GM18951 (cell line): Measurements from ENCODE around the gene SCN8A.

Source experiments
- POLR2A ChIP-seq: IDR thresholded peaks from 4 replicates; pipeline ENCODE4 v1.6.1; 2011; ENCODE audit warnings: mild to moderate bottlenecking; ENCODE audit not compliant: insufficient read length, insufficient read depth; ENCODE audit errors: extremely low read depth
- in situ Hi-C: fragments of 300-500 bp; cut with MboI; formaldehyde crosslinking; loops from one replicate; pipeline ENCODE4 v1.12.0; 2022; ENCODE audit warnings: low sequenced_read_pairs, mixed read lengths, inconsistent platforms; ENCODE audit not compliant: unreplicated experiment

SCN8A gene

DNA sequence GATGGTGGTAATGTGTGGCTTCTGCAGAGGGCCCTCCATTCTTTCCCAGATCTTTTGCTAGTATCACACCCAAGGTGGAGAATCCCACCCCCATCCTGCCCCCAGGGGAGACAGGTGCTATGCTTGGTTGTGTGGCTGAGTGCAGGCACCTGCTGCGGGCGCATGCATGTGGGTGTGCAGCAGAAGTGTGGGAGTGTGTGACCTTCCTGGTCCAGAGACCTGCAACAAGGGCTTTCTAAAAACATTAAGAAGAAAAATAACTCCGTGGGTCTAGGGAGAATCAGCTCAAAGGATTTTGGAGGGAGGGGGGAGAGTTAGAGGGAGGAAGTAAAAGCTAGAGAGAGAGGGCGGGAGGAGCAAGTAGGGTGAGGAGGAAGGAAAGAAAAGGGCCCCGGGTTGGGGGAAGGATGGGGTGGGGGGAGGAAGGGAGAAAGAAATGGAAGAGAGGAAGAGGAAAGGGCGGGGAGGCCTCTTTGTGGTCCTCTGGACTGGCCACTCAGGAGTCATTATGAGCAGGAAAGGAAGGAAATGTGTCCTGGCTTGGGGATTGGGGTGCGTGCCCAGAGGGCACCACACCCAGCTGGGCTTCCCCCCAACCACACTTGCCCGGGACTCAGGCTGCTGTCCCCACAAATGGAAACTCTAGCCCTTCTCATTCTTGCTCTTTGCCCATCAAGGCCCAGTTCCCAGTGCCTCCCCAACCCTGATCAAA is 260.5 kb downstream of the SCN8A start:
- TF ChIP-seq POLR2A = no peak
- in situ Hi-C loops = no loop called here

DNA sequence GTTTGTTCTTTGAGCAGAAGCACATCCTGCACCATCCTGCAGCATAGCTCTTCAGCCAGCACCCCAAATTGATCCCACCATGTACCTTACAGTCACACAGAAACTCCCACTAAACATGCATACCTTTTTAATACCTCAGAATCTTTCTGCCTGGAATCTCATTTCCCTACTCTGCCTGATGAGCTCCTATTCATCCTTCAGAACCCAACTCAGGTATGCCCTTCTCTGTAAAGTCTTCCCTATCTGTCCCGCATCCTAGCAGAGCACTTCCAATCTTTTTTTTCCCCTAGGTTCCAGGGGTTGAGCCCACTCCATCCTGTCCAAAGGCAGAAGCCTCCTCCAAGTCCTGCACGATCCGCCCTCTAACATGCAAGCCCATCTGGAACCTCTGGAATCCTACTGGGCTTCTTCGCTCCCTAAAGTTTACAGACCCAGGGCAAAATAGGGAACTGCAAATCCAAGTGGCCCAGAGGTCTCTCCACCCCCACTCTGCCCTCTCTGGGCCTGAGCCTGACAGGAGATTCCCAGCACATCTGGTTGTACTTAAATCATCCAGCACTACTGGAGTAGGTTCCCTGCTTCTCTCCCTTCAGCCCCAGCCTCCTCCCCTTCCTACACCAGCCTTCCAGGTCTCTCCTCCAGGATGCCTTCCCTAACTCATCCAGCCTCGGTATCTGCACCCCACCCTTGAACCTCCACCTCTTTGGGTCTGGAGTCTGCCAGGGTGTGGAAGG is 261.5 kb downstream of the SCN8A start:
- in situ Hi-C loops = no loop called here
- TF ChIP-seq POLR2A = no peak

DNA sequence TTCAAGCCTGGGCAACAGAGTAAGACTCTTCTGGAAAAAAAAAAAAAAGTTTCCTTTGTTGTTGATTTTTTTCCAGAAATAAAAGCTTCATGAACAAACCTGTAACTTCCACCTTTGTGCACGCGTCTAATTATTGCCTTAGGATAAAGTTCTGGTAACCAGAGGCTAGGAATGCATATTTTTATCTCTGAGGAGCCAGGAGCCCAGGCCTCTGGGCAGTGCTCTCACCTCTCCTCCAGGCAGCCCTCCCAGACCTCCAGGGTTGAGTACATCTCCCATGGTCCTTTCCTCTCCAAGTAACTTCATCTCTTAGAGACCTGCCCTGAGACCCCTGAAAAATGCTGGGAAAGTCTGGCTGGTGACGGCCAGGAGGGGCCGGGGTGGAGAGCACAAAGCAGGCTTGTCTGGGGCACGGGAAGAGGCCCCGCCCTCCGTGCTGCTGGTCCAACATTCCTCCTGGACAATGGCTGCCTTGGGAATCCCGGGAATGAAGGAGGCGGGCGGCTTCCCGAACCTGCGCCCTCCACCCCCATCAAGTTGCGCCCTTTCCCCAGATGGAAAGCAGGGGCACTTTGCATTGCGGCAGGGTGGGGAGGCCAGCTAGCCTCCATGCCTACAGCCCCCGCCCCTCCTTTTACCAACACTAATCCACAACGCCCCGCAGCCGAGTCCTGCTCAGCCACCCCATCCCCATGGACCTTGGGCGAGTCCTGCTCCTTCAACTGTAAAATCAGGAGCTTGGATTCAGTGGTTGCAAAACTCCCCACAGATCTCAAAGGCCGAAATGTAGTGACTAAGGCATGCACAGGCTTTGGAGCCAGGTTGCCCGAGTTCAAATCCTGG is 264.8 kb downstream of the SCN8A start:
- in situ Hi-C loops = no loop called here
- no peak for TF ChIP-seq POLR2A

DNA sequence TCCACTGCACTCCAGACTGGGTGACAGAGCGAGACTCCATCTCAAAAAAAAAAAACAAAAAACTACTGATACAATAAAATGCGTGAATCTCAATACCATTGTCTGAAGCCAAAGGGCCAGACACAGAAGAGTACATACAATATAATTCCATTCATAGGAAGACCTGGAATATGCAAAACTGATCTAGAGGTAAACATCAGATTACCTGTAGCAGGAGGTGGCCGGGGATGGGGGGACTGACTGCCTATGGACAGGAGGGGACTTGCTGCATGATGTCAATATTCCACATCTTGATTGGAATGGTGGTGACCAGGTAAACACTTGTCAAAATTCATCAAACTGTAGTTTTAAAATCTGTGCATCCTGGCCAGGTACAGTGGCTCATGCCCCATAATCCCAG is 270.0 kb downstream of the SCN8A start:
- no peak for TF ChIP-seq POLR2A
- in situ Hi-C loops = no loop called here
